ENCODE measurements around the gene AP2A2. TPM values are rescaled to one million over a fixed set of nuclear protein-coding genes. Genes with fewer than 3 reads are reported as not detected.

The AP2A2 gene
- total and polyA plus RNA-seq, 2 of the 4 experiments (the other 2 are of a cell fraction), result 19.9 to 49.0 TPM

- no TSS peak for BruUV-seq (replicated peaks)
Measured at GRCh38 chr11:924406-925157, 1.1 kb upstream of the AP2A2 start.

More at GRCh38 chr11:924406-925157, 1.1 kb upstream of the AP2A2 start:
- Histone ChIP-seq H3K4me3 (ENCODE audit: insufficient read depth, low read depth, low read length) (no peak overlapping the region), H3K9ac (ENCODE audit: low read depth, low read length) (no peak overlapping the region), H4K8ac (ENCODE audit: low read depth in 2 of 2, low read length in 2 of 2) (no peak overlapping the region), H3K36me3 (ENCODE audit: control insufficient read depth, insufficient read depth, low read length) (peaks cover 12% of the 10 kb centered on the region), H2AK5ac (ENCODE audit: low read depth, low read length) (peak overlapping the region; percentile 59), H3K27me3 (ENCODE audit: control insufficient read depth, insufficient read depth, low read length) (no peaks in the 10 kb centered on the region), H3K9me1 (ENCODE audit: insufficient read depth, low read length) (peaks cover 16% of the 10 kb centered on the region), H2BK15ac (ENCODE audit: low read depth, low read length) (no peak overlapping the region), H4K20me1 (ENCODE audit: insufficient read depth, low read length) (peaks cover 32% of the 10 kb centered on the region), H2BK5ac (ENCODE audit: low read depth, low read length, poor library complexity, severe bottlenecking) (no peak overlapping the region), H2BK20ac (ENCODE audit: low read depth, low read length) (no peak overlapping the region), H3K18ac (ENCODE audit: low read depth, low read length) (no peak overlapping the region), H4K91ac (ENCODE audit: insufficient read depth, low read depth, low read length) (no peak overlapping the region), H3K14ac (replicated peaks; ENCODE audit: low read depth, low read length) (no peak overlapping the region), H2AK9ac (replicated peaks; ENCODE audit: low read depth, low read length, poor library complexity) (no peak overlapping the region), H3K4me1 (ENCODE audit: control insufficient read depth, insufficient read depth, low read length) (peaks cover 4% of the 10 kb centered on the region), H3K4me2 (ENCODE audit: low read depth, low read length) (no peak overlapping the region), H3K79me1 (ENCODE audit: low read depth in 1 of 2, low read length in 2 of 2) (peaks cover 8 to 32% of the 10 kb centered on the region in 2 experiments; a peak in 3 of 4 replicates), H2BK120ac (ENCODE audit: low read depth, low read length) (no peak overlapping the region), H3K23ac (ENCODE audit: low read depth, low read length) (no peak overlapping the region), H3K27ac (ENCODE audit: insufficient read depth, low read length) (no peak overlapping the region), H3K9me3 (ENCODE audit: control insufficient read depth, insufficient read depth, low read length) (no peaks in the 10 kb centered on the region), H4K5ac (ENCODE audit: low read depth, low read length) (no peak overlapping the region), H3K4ac (ENCODE audit: low read depth, low read length) (no peak overlapping the region), H2AFZ (replicated peaks; ENCODE audit: low read length, poor library complexity) (peak overlapping the region; percentile 93), H3K56ac (ENCODE audit: extremely low read depth, insufficient read depth, low read length) (no peak overlapping the region)
- intact Hi-C loops (cut with micrococcal nuclease), result no loop called here
- ATAC-seq (ENCODE audit: low read depth), result no peak
- in situ Hi-C loops (cut with MboI; ENCODE audit: low sequenced_read_pairs), result no loop called here
- 91% methylated on average over 10 of the region's 18 CpGs; no CpG with 5 or more reads in 1 of the 2 experiments for WGBS, 2 experiments (ENCODE audit: extremely low coverage in 2 of 2, insufficient read length in 1 of 2)
- ChIA-PET POLR2A (ENCODE audit: unreplicated experiment) (no interaction called here), CTCF (interaction anchor here (0.6 kb wide), 1 partner anchor 11 kb away, joined by 3 read pairs; no protein-coding TSS in a partner anchor)
- no peak for DNase-seq
- dilution Hi-C loops (cut with HindIII; ENCODE audit: low sequenced_read_pairs, unreplicated experiment), result no loop called here
- TF ChIP-seq MAZ (IDR thresholded peaks at IDR 0.05; ENCODE audit: borderline replicate concordance, low read depth, low read length), result no peak

Measured in IMR-90 (cell line).